Measurements from ENCODE around the gene FBXL7.

- TF ChIP-seq CTCF (conservative IDR thresholded peaks at IDR 0.05; ENCODE audit: low read depth in 2 of 2) (no peak), CREB1 (CRISPR knock-in tag; IDR thresholded peaks at IDR 0.05; ENCODE audit: low read depth) (no peak), NANOG (IDR thresholded peaks at IDR 0.05; ENCODE audit: borderline replicate concordance) (no peak), EZH2phosphoT487 (IDR thresholded peaks at IDR 0.05; ENCODE audit: unreplicated experiment) (no peak), EZH2 (IDR thresholded peaks at IDR 0.05; ENCODE audit: low read depth, unreplicated experiment) (no peak), POLR2AphosphoS5 (IDR thresholded peaks at IDR 0.05; ENCODE audit: low read depth) (no peak), REST (IDR thresholded peaks at IDR 0.05; ENCODE audit: unreplicated experiment) (no peak), ZNF462 (CRISPR knock-in tag; IDR thresholded peaks at IDR 0.05) (no peak), ZNF331 (CRISPR knock-in tag; IDR thresholded peaks at IDR 0.05; ENCODE audit: low read depth) (no peak)
Measured at GRCh38 chr5:15689836-15690235, 189.9 kb downstream of the FBXL7 start.
